HG03457 (cell line): ENCODE measurements around the gene RAD52.

Experiments
- ATAC-seq: cut with Tn5 transposase; IDR thresholded peaks from one replicate; pipeline ENCODE4 v1.9.1; 2021; ENCODE audit warnings: moderate number of reproducible peaks; ENCODE audit not compliant: unreplicated experiment

The RAD52 gene

GRCh38 chr12:879641-880040, 69.9 kb downstream of the RAD52 start:
- no peak for ATAC-seq

GRCh38 chr12:873954-874353, 75.5 kb downstream of the RAD52 start:
- ATAC-seq, result no peak

- ATAC-seq, result no peak
These were observed 79.1 kb downstream of the RAD52 start for GRCh38 chr12:870378-870777.

GRCh38 chr12:868722-869121, 80.8 kb downstream of the RAD52 start:
- no peak for ATAC-seq

GRCh38 chr12:867905-868304, 81.6 kb downstream of the RAD52 start:
- no peak for ATAC-seq

GRCh38 chr12:865614-866013, 83.9 kb downstream of the RAD52 start:
- ATAC-seq, result no peak

- ATAC-seq, result no peak
These were observed 86.2 kb downstream of the RAD52 start for GRCh38 chr12:863285-863684.

GRCh38 chr12:862303-862911, 87.1 kb downstream of the RAD52 start:
- no peak for ATAC-seq
